Choroid plexus epithelial cell (primary cell): ENCODE results near the gene DISP3.

Experiments used
- DNase-seq: peaks from one replicate; pipeline ENCODE4 v3.0.0-alpha.2; 2010; ENCODE audit warnings: low read depth
- H3K4me3 ChIP-seq: 2 replicates; pipeline ENCODE4 v1.5.1; 2011; ENCODE audit warnings: low read depth, mild to moderate bottlenecking, control low read depth, low read length, moderate library complexity
- TF ChIP-seq, protein P1 (sequence below): conservative IDR thresholded peaks from 2 replicates; pipeline ENCODE4 v1.5.1; 2011; ENCODE audit warnings: low read depth, mild to moderate bottlenecking, control low read depth, inconsistent platforms, low read length, moderate library complexity

The DISP3 gene

DNA sequence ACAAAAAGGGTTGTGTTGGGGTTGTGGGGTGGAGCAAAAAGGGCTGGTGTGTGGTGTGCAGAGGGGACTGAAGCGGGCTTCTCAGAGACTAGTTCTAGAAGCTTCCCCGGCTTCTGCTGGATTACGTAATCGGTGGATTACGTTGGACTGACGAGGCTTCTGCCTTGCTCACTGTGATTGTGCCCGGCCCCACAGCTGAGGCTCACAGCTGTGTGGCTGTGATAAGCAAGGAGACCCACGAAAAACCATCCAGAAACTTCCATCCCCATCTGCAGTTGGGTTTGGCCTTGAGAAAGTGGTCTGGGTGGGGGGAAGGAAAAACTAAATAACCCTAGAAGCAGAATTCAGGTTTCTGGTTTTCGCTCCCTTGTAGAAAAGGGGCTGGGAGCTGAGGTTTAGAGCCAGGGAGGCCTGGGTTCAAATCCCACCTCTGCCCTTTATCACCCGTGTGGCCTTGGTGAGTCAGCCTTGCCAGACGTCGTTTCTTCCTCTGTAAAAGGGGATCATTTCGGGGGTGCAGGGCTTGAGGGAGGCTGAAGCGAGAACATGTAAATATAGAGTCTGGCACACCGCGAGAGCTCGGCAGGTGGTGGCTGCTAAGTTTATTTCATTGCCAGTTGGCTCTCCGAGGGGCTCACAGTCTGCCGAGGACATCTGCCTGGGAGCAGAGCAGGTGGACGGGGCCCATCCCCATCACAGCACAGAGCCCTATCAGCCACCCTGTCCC lies 30.4 kb upstream of the DISP3 start:
- H3K4me3 ChIP-seq = no peak overlapping the region
- TF ChIP-seq, protein P1, sequence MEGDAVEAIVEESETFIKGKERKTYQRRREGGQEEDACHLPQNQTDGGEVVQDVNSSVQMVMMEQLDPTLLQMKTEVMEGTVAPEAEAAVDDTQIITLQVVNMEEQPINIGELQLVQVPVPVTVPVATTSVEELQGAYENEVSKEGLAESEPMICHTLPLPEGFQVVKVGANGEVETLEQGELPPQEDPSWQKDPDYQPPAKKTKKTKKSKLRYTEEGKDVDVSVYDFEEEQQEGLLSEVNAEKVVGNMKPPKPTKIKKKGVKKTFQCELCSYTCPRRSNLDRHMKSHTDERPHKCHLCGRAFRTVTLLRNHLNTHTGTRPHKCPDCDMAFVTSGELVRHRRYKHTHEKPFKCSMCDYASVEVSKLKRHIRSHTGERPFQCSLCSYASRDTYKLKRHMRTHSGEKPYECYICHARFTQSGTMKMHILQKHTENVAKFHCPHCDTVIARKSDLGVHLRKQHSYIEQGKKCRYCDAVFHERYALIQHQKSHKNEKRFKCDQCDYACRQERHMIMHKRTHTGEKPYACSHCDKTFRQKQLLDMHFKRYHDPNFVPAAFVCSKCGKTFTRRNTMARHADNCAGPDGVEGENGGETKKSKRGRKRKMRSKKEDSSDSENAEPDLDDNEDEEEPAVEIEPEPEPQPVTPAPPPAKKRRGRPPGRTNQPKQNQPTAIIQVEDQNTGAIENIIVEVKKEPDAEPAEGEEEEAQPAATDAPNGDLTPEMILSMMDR = no peak
- no peak for DNase-seq

DNA sequence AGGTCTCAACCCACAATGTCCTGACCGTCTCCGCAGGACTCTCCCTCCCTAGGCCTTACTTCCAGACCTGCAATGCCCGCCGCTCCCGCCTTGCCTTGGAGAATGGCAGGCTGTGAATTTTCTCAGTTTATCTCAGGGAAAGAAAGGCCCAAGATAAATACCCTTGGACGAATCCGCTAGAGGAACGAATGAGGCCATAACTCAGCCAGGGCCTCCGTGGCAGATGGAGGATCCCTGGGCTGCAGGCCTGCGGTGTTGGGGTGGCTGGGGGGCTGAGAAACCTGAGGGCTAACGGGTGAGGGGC lies 29.9 kb upstream of the DISP3 start:
- DNase-seq = no peak

DNA sequence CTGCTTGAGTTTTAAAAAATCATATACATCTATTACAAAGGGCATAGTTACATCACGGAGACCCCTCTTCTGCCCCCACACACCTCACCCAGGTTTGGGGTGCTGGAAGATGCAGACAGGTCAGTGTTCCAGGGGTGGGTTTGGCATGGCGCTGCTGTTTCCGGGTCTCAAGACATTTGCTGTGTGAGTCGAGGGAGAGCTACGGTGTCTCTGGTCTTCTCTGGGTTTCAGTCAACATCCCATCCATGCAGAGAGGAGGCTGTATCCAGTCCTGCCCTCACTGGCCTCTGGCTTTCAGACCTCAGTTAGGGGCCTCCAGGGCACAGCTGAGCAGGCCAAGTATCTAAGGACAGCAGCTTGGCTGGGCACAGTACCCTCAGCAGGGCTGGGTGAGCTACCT lies 28.6 kb upstream of the DISP3 start:
- TF ChIP-seq, protein P1 = no peak
- no peak overlapping the region for H3K4me3 ChIP-seq
- no peak for DNase-seq

More for the DNA sequence above, 29.9 kb upstream of the DISP3 start:
- H3K4me3 ChIP-seq = no peak overlapping the region
- TF ChIP-seq, protein P1 = no peak

DNA sequence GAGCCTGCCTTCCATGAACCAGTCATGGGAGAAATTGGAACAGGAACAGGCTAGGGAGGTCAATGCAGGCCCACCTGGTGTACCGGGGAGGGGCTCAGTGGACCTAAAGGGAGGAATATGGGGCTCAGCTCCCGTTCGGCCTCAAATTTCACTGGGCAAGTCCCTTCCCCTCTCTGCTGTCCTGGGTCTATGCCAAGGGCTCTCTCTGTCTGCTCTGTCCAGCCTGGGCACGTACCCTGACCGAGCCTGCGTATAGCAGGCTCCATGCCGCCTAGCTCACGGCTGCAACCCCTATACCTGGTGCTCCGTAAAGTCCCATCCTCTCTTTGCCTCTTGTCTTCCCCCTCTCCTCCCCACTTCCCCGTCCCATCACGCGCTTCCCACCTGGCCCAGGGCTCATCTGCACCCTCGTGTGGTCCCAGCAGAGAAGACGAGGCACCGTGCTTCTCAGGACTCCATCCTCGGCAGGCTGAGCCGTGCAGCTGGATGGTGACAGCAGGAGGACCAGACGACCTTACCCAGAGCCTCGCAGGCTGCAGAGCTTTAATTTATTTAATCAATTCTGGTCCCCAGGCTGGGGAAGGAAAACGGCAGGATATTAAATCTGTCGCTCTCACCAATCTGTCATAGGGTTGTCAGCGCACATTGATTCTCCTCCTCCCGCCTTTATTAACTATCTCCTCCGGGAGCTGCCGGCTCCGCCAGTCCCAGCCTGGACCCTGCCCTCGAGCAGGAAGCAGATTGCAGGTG lies 25.0 kb upstream of the DISP3 start:
- H3K4me3 ChIP-seq = no peak overlapping the region
- TF ChIP-seq, protein P1 = no peak
- DNase-seq = no peak

DNA sequence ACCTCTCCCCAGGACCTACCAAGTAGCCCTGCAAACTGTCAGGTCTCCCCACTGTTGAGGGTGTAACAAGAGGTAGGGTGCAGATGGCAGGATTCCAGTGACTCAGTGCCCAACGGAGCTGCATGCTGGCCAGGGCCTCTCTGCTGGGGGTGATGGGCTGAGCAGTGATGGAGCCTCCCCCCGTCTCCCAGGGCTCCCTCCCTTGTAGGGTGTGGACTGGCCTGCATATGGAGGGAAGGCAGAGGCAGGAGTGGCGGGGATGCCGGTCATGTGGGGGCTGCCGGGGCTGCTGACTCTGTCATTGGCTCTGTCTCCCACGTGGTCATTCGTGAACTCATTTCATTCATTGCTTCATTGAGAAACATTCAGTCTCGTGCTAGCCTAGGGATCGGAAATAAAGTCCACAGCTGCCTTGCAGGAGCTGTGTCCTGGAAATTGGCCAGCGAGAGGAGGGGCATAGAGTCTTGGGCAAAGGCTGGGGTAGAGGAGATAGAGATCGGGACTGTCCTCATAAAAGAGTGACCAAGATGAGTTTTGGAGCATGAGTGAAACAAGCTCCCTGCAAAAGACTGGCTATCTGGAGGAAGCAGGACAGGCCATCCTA lies 22.9 kb upstream of the DISP3 start:
- DNase-seq = no peak
- TF ChIP-seq, protein P1 = no peak
- no peak overlapping the region for H3K4me3 ChIP-seq

DNA sequence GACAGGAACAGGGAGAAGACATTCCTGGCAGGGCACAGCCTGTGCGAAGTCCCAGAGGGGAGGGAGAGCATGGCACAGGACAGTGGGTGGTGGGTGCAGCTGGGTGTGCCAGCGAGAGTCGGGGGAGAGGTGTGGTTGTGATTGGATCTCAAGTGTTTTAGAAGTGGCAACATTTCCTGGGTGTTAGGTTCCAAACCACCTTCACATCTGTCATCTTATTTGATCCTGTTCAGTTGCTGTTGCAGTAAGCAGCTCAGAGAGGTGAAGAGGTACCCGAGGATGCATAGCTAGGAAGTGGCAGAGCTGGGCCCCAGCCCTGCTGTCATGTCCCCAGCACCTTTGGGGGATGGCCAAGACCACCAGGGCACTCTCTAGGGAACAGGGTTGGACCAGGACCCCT lies 22.0 kb upstream of the DISP3 start:
- no peak overlapping the region for H3K4me3 ChIP-seq
- TF ChIP-seq, protein P1 = no peak
- DNase-seq = no peak
